ENCODE measurements around the gene SRP9.

DNA sequence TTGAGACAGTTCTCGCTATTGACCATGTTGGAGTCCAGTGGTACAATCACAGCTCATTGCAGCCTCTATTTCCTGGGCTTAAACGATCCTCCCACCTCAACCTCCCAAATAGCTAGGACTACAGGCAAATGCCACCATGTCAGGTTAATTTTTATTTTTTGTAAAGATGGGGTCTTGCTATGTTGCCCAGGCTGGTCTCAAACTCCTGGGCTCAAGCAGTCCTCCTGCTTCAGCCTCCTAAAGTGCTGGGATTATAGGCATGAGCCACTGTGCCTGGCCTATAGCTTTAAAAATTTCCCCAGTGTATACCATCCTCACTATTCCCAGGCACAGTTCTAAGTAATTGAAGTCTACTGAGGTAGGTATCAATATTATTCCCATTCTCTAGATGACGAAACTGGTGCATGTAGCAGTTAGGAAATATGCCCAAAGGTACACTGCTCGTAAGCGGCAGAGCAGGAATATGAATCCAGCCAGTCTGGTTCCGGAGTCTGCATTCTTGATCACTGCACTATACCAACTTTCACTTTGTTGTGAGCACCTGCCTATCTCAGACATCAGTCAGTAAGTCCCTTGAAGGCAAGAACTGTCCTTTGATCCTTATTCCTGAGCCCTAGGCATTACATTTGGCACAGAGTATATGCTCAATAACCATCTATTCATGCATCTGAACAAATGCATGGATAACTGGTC is 11.5 kb upstream of the SRP9 start:
- TF ChIP-seq, protein P1, sequence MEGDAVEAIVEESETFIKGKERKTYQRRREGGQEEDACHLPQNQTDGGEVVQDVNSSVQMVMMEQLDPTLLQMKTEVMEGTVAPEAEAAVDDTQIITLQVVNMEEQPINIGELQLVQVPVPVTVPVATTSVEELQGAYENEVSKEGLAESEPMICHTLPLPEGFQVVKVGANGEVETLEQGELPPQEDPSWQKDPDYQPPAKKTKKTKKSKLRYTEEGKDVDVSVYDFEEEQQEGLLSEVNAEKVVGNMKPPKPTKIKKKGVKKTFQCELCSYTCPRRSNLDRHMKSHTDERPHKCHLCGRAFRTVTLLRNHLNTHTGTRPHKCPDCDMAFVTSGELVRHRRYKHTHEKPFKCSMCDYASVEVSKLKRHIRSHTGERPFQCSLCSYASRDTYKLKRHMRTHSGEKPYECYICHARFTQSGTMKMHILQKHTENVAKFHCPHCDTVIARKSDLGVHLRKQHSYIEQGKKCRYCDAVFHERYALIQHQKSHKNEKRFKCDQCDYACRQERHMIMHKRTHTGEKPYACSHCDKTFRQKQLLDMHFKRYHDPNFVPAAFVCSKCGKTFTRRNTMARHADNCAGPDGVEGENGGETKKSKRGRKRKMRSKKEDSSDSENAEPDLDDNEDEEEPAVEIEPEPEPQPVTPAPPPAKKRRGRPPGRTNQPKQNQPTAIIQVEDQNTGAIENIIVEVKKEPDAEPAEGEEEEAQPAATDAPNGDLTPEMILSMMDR (IDR thresholded peaks at IDR 0.05) = no peak
- TF ChIP-seq EZH2phosphoT487 (IDR thresholded peaks at IDR 0.05; ENCODE audit: borderline replicate concordance, low read depth) (no peak), JUND (IDR thresholded peaks at IDR 0.05) (no peak), TCF12 (IDR thresholded peaks at IDR 0.05) (no peak), ELF1 (IDR thresholded peaks at IDR 0.05) (no peak), RCOR1 (IDR thresholded peaks at IDR 0.05; ENCODE audit: low read length) (no peak), POLR2AphosphoS5 (IDR thresholded peaks at IDR 0.05; ENCODE audit: low read depth, low read length) (no peak), RFX5 (IDR thresholded peaks at IDR 0.05; ENCODE audit: low read length) (no peak)
- TF ChIP-seq, protein P2, sequence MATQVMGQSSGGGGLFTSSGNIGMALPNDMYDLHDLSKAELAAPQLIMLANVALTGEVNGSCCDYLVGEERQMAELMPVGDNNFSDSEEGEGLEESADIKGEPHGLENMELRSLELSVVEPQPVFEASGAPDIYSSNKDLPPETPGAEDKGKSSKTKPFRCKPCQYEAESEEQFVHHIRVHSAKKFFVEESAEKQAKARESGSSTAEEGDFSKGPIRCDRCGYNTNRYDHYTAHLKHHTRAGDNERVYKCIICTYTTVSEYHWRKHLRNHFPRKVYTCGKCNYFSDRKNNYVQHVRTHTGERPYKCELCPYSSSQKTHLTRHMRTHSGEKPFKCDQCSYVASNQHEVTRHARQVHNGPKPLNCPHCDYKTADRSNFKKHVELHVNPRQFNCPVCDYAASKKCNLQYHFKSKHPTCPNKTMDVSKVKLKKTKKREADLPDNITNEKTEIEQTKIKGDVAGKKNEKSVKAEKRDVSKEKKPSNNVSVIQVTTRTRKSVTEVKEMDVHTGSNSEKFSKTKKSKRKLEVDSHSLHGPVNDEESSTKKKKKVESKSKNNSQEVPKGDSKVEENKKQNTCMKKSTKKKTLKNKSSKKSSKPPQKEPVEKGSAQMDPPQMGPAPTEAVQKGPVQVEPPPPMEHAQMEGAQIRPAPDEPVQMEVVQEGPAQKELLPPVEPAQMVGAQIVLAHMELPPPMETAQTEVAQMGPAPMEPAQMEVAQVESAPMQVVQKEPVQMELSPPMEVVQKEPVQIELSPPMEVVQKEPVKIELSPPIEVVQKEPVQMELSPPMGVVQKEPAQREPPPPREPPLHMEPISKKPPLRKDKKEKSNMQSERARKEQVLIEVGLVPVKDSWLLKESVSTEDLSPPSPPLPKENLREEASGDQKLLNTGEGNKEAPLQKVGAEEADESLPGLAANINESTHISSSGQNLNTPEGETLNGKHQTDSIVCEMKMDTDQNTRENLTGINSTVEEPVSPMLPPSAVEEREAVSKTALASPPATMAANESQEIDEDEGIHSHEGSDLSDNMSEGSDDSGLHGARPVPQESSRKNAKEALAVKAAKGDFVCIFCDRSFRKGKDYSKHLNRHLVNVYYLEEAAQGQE (IDR thresholded peaks at IDR 0.05; ENCODE audit: low read depth, low read length) = no peak
- TF ChIP-seq, protein P3, sequence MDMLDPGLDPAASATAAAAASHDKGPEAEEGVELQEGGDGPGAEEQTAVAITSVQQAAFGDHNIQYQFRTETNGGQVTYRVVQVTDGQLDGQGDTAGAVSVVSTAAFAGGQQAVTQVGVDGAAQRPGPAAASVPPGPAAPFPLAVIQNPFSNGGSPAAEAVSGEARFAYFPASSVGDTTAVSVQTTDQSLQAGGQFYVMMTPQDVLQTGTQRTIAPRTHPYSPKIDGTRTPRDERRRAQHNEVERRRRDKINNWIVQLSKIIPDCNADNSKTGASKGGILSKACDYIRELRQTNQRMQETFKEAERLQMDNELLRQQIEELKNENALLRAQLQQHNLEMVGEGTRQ (IDR thresholded peaks at IDR 0.05; ENCODE audit: borderline replicate concordance, low read depth, low read length) = no peak
- TF ChIP-seq, protein P4, sequence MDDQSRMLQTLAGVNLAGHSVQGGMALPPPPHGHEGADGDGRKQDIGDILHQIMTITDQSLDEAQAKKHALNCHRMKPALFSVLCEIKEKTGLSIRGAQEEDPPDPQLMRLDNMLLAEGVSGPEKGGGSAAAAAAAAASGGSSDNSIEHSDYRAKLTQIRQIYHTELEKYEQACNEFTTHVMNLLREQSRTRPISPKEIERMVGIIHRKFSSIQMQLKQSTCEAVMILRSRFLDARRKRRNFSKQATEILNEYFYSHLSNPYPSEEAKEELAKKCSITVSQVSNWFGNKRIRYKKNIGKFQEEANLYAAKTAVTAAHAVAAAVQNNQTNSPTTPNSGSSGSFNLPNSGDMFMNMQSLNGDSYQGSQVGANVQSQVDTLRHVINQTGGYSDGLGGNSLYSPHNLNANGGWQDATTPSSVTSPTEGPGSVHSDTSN (IDR thresholded peaks at IDR 0.05) = no peak

All from SK-N-SH (cell line).